BLaER1 (cell line): ENCODE measurements around the gene ENTPD1.

Source experiments
- H3K27ac ChIP-seq: shearing (Covaris generic); formaldehyde crosslinking; 2 replicates; pipeline ENCODE4 v1.8.1; 2022
- H3K27me3 ChIP-seq: shearing (Covaris generic); formaldehyde crosslinking; 2 replicates; pipeline ENCODE4 v1.8.1; 2022
- H3K36me3 ChIP-seq: shearing (Covaris generic); formaldehyde crosslinking; 2 replicates; pipeline ENCODE4 v1.8.1; 2022
- H3K4me1 ChIP-seq: shearing (Covaris generic); formaldehyde crosslinking; 2 replicates; pipeline ENCODE4 v1.8.1; 2022
- H3K4me2 ChIP-seq: shearing (Covaris generic); formaldehyde crosslinking; 2 replicates; pipeline ENCODE4 v1.8.1; 2022
- H3K4me3 ChIP-seq: shearing (Covaris generic); formaldehyde crosslinking; 2 replicates; pipeline ENCODE4 v1.8.1; 2022
- H3K9ac ChIP-seq: shearing (Covaris generic); formaldehyde crosslinking; 2 replicates; pipeline ENCODE4 v1.8.1; 2022
- H3K9me3 ChIP-seq: shearing (Covaris generic); formaldehyde crosslinking; 2 replicates; pipeline ENCODE4 v1.8.1; 2022
- H4K20me1 ChIP-seq: shearing (Covaris generic); formaldehyde crosslinking; 2 replicates; pipeline ENCODE4 v1.8.1; 2022
- Cebpa-rat ChIP-seq: shearing (Covaris generic); IDR thresholded peaks from 2 replicates; pipeline ENCODE4 v1.8.1; 2022

ENTPD1 gene

GRCh38 chr10:95784279-95784913 is 28.4 kb downstream of the ENTPD1 start:
- Histone ChIP-seq H3K9me3 (no peaks in the 10 kb centered on the region), H3K27ac (no peak overlapping the region), H4K20me1 (no peaks in the 10 kb centered on the region), H3K27me3 (no peaks in the 10 kb centered on the region), H3K9ac (no peak overlapping the region), H3K4me3 (no peak overlapping the region), H3K4me2 (no peak overlapping the region), H3K4me1 (no peaks in the 10 kb centered on the region), H3K36me3 (no peaks in the 10 kb centered on the region)
- TF ChIP-seq Cebpa-rat, result no peak

DNA sequence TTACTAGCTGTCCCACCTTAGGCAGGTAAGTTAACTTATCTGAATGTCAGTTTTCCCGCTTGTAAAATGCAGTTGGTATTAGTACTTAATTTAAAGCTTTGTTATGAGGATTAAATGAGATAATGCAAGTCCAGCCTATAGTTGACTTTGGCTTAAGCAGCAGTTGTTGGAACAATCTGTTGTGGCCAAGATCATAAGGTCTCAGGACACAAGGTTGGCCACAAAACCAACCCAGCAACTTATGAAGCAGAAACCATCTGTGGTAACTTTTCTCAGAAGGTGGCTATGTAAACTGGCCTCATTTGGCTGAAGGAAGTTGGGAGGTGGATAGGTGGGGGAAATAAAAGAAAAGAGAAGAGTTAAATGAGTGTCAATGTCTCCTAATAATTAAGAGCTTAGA is 29.4 kb downstream of the ENTPD1 start:
- no peak overlapping the region for H3K4me2 ChIP-seq
- no peak overlapping the region for H3K9ac ChIP-seq
- no peak for TF ChIP-seq Cebpa-rat
- no peaks in the 10 kb centered on the region for H3K4me1 ChIP-seq
- no peak overlapping the region for H3K4me3 ChIP-seq
- H4K20me1 ChIP-seq, result no peaks in the 10 kb centered on the region
- no peak overlapping the region for H3K27ac ChIP-seq
- H3K27me3 ChIP-seq, result no peaks in the 10 kb centered on the region
- H3K9me3 ChIP-seq, result no peaks in the 10 kb centered on the region
- H3K36me3 ChIP-seq, result no peaks in the 10 kb centered on the region

DNA sequence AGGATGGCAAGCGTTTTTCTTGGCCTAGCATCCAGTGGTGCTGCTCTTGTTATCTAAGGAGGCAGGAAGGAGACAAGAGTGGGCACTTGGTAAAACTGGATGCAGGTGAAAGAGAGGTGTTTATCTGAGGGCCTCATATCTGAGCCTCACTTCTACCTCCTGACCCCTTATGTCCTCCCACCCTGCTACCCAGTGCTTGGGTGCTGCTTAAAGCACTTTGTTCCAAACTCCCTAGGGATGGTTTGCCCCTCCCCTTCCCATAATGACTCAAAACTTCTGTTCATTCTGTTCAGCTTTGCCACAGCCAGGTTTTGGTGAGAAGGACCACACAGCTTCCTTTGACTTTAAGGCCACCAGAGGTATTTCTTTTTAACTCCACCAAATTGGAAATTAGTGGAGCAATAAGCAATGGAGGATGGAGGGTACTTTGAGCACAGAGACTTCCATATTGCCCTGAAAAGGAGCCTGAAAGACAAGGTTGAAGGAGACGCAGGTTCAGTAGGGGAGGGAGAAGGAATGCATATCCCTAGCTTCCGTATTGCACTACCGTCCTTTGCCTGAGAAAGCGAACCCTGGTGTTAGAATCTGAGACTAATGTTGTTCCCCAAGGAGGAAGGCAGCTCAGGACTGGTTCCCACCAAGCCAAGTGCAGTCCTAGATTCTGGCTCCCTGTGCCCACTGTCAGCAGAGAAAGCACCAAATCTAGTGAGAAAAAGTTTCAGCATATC is 30.1 kb downstream of the ENTPD1 start:
- TF ChIP-seq Cebpa-rat, result no peak
- Histone ChIP-seq H3K9ac (no peak overlapping the region), H3K4me2 (no peak overlapping the region)

GRCh38 chr10:95787447-95787846 is 31.5 kb downstream of the ENTPD1 start:
- no peaks in the 10 kb centered on the region for H4K20me1 ChIP-seq
- H3K4me3 ChIP-seq, result no peak overlapping the region
- no peaks in the 10 kb centered on the region for H3K36me3 ChIP-seq
- H3K9me3 ChIP-seq, result no peaks in the 10 kb centered on the region
- no peaks in the 10 kb centered on the region for H3K27me3 ChIP-seq
- no peak overlapping the region for H3K4me2 ChIP-seq
- no peak overlapping the region for H3K9ac ChIP-seq
- no peak for TF ChIP-seq Cebpa-rat
- H3K27ac ChIP-seq, result no peak overlapping the region
- no peaks in the 10 kb centered on the region for H3K4me1 ChIP-seq

More for the DNA sequence above, 30.1 kb downstream of the ENTPD1 start:
- Histone ChIP-seq H3K4me1 (no peaks in the 10 kb centered on the region), H3K36me3 (no peaks in the 10 kb centered on the region), H3K4me3 (no peak overlapping the region), H4K20me1 (no peaks in the 10 kb centered on the region), H3K27ac (no peak overlapping the region), H3K9me3 (no peaks in the 10 kb centered on the region), H3K27me3 (no peaks in the 10 kb centered on the region)

DNA sequence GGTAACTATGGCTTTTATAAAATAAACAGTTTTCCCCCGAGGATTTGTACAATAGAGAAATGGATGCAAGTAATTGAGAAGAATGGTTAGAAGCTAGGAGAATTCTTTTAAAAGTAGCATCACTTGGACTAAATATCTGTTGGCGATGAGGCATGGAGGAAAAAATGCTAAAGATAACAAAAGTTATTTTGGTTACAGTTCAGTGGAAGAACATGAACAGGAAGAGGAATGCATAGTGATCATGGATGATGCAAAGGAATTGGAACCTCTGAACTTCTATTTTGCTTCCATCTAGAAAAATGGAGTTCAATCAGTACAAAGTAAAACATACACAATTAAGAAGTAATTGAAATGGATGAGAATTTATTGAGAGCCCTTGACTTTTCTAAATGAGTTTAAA is 32.9 kb downstream of the ENTPD1 start:
- H3K36me3 ChIP-seq, result no peaks in the 10 kb centered on the region
- H3K27me3 ChIP-seq, result no peaks in the 10 kb centered on the region
- H3K9me3 ChIP-seq, result no peaks in the 10 kb centered on the region
- 0 out of 2 replicates have a peak, but pooled peaks cover 5% of the 10 kb centered on the region for H3K4me1 ChIP-seq
- no peak overlapping the region for H3K4me3 ChIP-seq
- no peak for TF ChIP-seq Cebpa-rat
- H4K20me1 ChIP-seq, result no peaks in the 10 kb centered on the region
- no peak overlapping the region for H3K9ac ChIP-seq
- H3K4me2 ChIP-seq, result no peak overlapping the region
- H3K27ac ChIP-seq, result no peak overlapping the region

GRCh38 chr10:95789902-95790301 is 33.9 kb downstream of the ENTPD1 start:
- no peaks in the 10 kb centered on the region for H3K36me3 ChIP-seq
- no peak for TF ChIP-seq Cebpa-rat
- H3K4me1 ChIP-seq, result 0 out of 2 replicates have a peak, but pooled peaks cover 5% of the 10 kb centered on the region
- no peak overlapping the region for H3K4me2 ChIP-seq
- no peaks in the 10 kb centered on the region for H3K9me3 ChIP-seq
- no peaks in the 10 kb centered on the region for H4K20me1 ChIP-seq
- no peak overlapping the region for H3K27ac ChIP-seq
- no peak overlapping the region for H3K4me3 ChIP-seq
- H3K27me3 ChIP-seq, result no peaks in the 10 kb centered on the region
- no peak overlapping the region for H3K9ac ChIP-seq

GRCh38 chr10:95790982-95791381 is 35.0 kb downstream of the ENTPD1 start:
- Histone ChIP-seq H3K4me1 (0 out of 2 replicates have a peak, but pooled peaks cover 5% of the 10 kb centered on the region), H3K27ac (no peak overlapping the region), H3K36me3 (no peaks in the 10 kb centered on the region)

DNA sequence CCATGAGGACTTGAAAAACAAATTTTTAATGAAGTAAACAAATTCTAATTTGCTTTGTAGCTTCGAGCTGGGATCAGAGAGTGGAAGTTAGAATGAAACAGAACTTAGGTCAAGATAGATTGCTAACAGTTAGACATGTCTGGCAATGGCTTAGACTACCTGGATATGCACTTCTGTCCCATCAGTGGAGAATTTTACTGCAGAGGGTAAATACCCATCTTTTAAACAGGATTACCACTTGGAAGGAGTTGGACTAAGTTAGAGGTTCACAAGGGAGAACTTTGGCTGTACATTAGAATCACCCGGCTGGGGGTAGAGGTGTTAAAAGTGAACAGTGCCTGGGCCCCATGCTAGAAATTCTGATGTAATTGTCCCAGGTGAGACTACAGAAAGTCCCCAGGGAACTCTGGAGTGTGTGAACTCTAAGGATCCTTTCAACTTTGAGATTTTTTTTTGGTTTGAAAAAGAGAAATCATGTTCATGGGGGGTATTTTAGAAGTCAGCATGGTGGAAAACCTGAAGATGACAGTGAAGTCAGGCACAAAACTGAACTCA is 35.5 kb downstream of the ENTPD1 start:
- no peak overlapping the region for H3K4me3 ChIP-seq
- H3K9me3 ChIP-seq, result no peaks in the 10 kb centered on the region
- 0 out of 2 replicates have a peak, but pooled peaks cover 5% of the 10 kb centered on the region for H3K4me1 ChIP-seq
- no peaks in the 10 kb centered on the region for H3K27me3 ChIP-seq
- H4K20me1 ChIP-seq, result no peaks in the 10 kb centered on the region
- H3K27ac ChIP-seq, result no peak overlapping the region
- no peak overlapping the region for H3K4me2 ChIP-seq
- H3K36me3 ChIP-seq, result no peaks in the 10 kb centered on the region
- no peak for TF ChIP-seq Cebpa-rat
- H3K9ac ChIP-seq, result no peak overlapping the region

More at GRCh38 chr10:95790982-95791381, 35.0 kb downstream of the ENTPD1 start:
- no peaks in the 10 kb centered on the region for H3K9me3 ChIP-seq
- no peak overlapping the region for H3K4me3 ChIP-seq
- no peak overlapping the region for H3K4me2 ChIP-seq
- no peak for TF ChIP-seq Cebpa-rat
- no peaks in the 10 kb centered on the region for H3K27me3 ChIP-seq
- no peaks in the 10 kb centered on the region for H4K20me1 ChIP-seq
- no peak overlapping the region for H3K9ac ChIP-seq

- 0 out of 2 replicates have a peak, but pooled peaks cover 5% of the 10 kb centered on the region for H3K4me1 ChIP-seq
Measured at GRCh38 chr10:95792211-95792780, 36.3 kb downstream of the ENTPD1 start.

DNA sequence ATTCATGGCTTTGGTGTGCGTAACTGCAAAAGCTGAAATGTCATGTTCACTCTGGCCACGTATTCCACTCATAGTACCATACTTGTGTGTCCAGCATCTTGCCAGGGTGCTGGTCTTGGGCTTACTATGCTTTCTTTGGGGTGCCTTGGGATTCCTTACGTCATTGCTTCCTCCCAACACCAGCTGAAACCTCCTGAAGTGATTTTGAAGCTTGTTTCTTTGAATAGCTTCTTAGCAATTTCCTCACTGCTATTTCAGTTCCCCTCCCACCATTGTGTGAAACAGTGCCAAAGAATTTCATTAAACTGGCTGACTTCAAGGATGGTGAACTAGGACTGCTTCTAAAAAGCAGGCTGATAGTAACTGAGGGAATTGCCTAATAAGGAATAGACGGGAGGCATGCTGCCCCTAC is 36.9 kb downstream of the ENTPD1 start:
- H3K4me1 ChIP-seq, result 0 out of 2 replicates have a peak, but pooled peaks cover 5% of the 10 kb centered on the region

More at GRCh38 chr10:95792211-95792780, 36.3 kb downstream of the ENTPD1 start:
- H3K36me3 ChIP-seq, result no peaks in the 10 kb centered on the region
- H3K9me3 ChIP-seq, result no peaks in the 10 kb centered on the region
- H3K9ac ChIP-seq, result no peak overlapping the region
- H3K27me3 ChIP-seq, result no peaks in the 10 kb centered on the region
- no peak overlapping the region for H3K4me2 ChIP-seq
- no peak overlapping the region for H3K27ac ChIP-seq
- H4K20me1 ChIP-seq, result no peaks in the 10 kb centered on the region
- H3K4me3 ChIP-seq, result no peak overlapping the region
- TF ChIP-seq Cebpa-rat, result no peak

More for the DNA sequence above, 36.9 kb downstream of the ENTPD1 start:
- H3K4me3 ChIP-seq, result no peak overlapping the region
- H3K36me3 ChIP-seq, result no peaks in the 10 kb centered on the region
- H3K4me2 ChIP-seq, result peak overlapping the region; percentile 13; the same call in 1 of the 2 replicates
- no peaks in the 10 kb centered on the region for H4K20me1 ChIP-seq
- TF ChIP-seq Cebpa-rat, result no peak
- H3K27me3 ChIP-seq, result no peaks in the 10 kb centered on the region; the same call in 1 of the 2 replicates
- H3K9ac ChIP-seq, result no peak overlapping the region
- H3K9me3 ChIP-seq, result no peaks in the 10 kb centered on the region
- no peak overlapping the region for H3K27ac ChIP-seq
